ENCODE data around the gene DNAH11.

The DNAH11 gene

GRCh38 chr7:21550821-21551531 lies 8.1 kb downstream of the DNAH11 start:
- DNase-seq (ENCODE audit: low read depth) = no peak

- no peak for DNase-seq (ENCODE audit: low read depth)
Measured at GRCh38 chr7:21562385-21562784, 19.5 kb downstream of the DNAH11 start.

GRCh38 chr7:21565614-21566013 lies 22.8 kb downstream of the DNAH11 start:
- DNase-seq (ENCODE audit: low read depth) = no peak

- DNase-seq (ENCODE audit: low read depth) = no peak
Measured at GRCh38 chr7:21566094-21566493, 23.3 kb downstream of the DNAH11 start.

- DNase-seq (ENCODE audit: low read depth) = no peak
Measured at GRCh38 chr7:21568762-21569161, 25.9 kb downstream of the DNAH11 start.

GRCh38 chr7:21572331-21573313 lies 29.8 kb downstream of the DNAH11 start:
- DNase-seq (ENCODE audit: low read depth) = no peak

- DNase-seq (ENCODE audit: low read depth) = no peak
Measured at GRCh38 chr7:21579341-21580072, 36.7 kb downstream of the DNAH11 start.

GRCh38 chr7:21580073-21580521 lies 37.3 kb downstream of the DNAH11 start:
- DNase-seq (ENCODE audit: low read depth) = no peak

- no peak for DNase-seq (ENCODE audit: low read depth)
Measured at GRCh38 chr7:21585070-21585724, 42.4 kb downstream of the DNAH11 start.

GRCh38 chr7:21587139-21587784 lies 44.4 kb downstream of the DNAH11 start:
- no peak for DNase-seq (ENCODE audit: low read depth)

GRCh38 chr7:21596801-21597200 lies 54.0 kb downstream of the DNAH11 start:
- no peak for DNase-seq (ENCODE audit: low read depth)

GRCh38 chr7:21603462-21603861 lies 60.6 kb downstream of the DNAH11 start:
- no peak for DNase-seq (ENCODE audit: low read depth)

GRCh38 chr7:21603972-21604749 lies 61.3 kb downstream of the DNAH11 start:
- DNase-seq (ENCODE audit: low read depth) = no peak

GRCh38 chr7:21605008-21605585 lies 62.3 kb downstream of the DNAH11 start:
- DNase-seq (ENCODE audit: low read depth) = no peak

- no peak for DNase-seq (ENCODE audit: low read depth)
Measured at GRCh38 chr7:21608465-21608864, 65.6 kb downstream of the DNAH11 start.

- DNase-seq (ENCODE audit: low read depth) = no peak
Measured at GRCh38 chr7:21611129-21611528, 68.3 kb downstream of the DNAH11 start.

GRCh38 chr7:21616091-21616490 lies 73.3 kb downstream of the DNAH11 start:
- DNase-seq (ENCODE audit: low read depth) = no peak

GRCh38 chr7:21616796-21617436 lies 74.1 kb downstream of the DNAH11 start:
- no peak for DNase-seq (ENCODE audit: low read depth)

- no peak for DNase-seq (ENCODE audit: low read depth)
Measured at GRCh38 chr7:21617513-21617912, 74.7 kb downstream of the DNAH11 start.
